ENCODE measurements around the gene EYS.

The EYS gene

DNA sequence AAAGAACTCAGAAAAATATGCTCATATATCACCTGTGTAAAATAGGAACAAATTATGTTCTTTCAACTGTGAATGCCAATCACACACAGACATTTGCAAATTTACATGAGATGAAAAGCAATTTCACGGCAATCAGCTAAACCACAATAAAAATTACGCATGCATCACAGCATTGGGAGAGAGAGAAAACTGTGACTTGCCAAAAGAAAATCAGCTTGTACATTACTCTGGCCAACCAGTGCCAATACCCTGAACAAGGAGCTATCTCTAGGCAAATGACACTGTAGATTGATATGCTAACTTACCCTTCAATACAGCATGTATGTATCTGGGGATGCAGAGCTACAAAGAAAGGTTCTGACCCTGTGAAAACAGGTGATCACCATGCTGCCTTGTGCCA, 515.6 kb downstream of the EYS start:
- DNase-seq: no peak

DNA sequence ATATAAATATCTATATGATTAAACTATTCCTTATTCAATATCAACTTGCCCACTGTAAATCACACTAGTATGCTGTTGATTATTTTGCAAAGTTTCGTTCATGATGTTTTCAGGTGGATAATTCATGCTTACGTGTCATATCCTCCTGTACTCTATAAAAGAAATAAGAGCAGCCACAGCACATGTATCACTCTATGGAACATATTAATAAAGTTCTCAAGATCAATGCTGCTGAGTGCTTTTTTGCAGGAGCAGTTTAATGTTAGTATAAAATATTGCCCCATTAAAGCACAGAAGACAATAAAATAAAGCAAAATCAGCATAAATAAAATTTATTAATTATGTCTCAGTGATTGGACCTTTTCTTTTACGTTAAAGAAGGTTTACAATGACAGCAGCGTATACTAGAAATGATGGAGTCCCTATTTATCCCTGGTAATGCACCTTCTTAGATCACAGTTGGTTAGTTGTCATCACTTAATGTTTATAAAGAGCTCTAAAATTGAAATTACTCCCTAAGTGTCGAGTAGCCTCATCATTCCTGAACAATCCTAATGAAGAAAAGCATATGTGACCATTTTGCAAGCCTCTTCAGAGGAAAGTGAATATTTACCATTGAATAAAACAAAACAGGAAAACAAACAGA, 517.7 kb downstream of the EYS start:
- DNase-seq: no peak

DNA sequence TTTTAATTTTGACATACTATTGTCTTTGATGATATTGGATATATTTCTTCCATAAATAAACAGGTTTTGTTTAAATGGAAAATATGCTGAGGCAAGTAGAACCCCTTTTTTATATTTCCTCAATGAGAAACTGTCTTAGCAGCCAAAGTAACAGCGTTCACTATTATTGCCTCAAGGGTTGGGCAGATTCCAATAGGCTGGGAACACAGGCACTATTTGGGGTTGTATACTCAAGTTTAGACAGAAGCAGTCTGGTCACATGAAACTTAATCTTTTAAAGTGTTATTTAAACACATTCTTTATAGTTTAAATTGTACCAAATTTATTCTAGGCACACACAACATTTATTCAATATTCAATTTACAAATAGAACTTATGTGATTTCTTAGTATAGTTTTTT, 520.2 kb downstream of the EYS start:
- no peak for DNase-seq

DNA sequence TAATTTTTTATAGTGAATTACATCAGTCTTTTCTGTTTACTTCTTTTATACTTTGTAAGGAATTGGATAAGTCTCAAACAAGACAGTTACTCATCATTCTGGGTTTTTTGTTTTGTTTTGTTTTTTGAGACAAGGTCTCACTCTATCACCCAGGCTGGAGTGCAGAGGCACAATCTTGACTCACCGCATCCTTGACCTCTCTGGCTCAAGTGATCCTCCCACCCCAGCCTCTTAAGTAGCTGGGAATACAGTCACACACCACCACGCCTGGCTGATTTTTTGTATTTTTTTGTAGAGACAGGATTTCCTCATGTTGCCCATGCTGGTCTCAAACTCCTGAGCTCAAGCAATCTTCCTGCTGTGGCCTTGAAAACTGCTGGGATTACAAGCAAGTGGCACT, 524.3 kb downstream of the EYS start:
- no peak for DNase-seq

DNA sequence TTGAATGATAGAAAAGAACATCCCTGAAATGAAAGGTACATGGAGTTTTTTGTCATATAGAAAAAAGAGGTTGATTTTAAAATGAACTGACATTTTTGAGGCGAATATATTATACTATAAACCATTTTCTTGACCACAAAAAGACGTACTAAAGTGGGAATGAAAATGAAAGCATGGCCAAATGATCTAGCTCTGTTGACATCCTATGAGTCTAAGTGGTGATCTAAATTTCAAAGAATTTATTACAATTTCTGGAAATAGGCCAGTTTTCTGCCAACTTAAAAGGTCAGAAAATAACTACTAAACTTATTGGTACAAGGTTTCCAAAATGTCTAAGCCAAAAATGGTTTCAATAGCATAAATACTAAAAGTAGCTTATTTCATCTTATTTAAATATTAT, 536.8 kb downstream of the EYS start:
- no peak for DNase-seq

DNA sequence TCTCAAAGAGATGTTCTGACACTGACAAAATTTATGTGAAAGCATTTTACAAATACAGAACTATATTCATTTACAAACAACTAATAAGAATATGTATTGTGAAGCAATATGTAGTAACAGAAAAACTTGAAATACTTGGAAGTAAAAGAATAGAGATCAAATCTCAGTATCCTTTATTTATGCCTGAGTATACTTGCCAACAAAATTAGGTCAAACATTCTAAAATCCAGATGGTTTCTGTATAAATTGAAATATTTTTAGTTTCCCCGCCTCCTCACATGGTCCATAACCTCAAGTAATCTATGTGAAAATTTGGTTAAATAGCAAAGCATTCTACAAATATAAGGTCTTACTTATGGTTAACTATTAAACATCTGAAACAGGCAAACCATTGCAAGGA, 545.4 kb downstream of the EYS start:
- DNase-seq: no peak

DNA sequence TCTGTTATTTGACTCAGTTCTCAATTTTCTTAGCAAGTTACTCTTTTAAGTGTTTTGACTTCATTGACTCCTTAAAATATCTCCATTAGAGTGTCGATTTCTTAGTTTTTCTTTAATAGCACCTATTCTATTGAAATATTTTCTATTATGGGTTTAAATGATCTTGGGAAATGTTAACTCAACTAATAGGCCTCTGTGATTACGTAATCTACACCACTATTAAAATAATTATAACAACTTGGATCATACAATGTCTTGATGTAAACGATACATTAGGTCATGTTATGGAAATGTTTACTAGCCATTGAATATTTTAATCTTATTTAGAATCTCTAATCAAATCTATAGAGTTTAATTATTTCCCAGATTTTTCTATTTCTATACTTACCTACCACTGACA, 550.0 kb downstream of the EYS start:
- DNase-seq: no peak

DNA sequence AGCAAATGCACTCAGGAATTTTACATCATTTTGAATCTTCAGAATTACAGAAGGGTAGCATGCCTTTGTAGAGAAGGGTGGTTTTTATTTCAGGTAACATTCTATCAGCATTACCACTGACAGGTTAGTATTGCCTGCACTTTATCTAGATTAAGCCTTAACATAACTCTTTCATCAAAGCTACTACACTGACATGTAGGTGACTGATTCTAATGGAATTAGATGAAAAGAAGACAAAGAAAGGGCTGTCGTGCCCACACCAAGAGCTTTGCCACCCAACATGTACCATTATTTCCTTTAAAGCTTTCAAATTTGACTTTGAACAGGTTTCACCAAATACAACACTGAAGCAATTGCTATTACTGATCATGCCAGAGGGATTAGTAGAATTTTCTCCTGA, 551.9 kb downstream of the EYS start:
- no peak for DNase-seq

DNA sequence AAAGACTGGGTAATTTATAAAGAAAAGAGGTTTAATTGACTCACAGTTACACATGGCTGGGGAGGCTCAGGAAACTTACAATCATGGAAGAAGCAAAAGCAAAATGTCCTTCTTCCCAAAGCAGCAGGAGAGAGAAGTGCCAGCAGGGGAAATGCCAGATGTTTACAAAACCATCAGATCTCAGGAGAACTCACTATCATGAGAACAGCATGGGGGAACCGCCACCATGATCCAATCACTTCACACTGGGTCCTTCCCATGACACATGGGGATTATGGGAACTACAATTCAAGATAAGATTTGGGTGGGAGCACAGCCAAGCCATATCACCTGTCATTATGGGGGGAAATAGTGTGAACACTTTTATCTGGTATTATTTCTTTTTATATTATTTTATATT, 557.2 kb downstream of the EYS start:
- DNase-seq: no peak

DNA sequence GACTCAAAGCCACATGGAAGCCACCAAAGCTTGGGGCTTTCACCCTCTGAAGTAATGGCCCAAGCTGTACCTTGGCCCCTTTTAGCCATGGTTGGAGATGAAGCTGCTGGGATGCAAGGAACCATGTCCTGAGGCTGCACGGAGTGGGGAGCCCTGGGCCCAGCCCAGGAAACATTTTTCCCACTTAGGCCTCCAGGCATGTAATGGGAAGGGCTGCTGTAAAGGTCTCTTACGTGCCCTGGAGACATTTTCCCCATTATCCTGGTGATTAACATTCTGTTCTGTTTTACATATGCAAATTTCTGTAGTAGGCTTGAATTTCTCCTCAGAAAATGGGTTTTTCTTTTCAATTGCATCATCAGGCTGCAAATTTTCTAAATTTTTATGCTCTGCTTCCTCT, 558.2 kb downstream of the EYS start:
- DNase-seq: no peak

DNA sequence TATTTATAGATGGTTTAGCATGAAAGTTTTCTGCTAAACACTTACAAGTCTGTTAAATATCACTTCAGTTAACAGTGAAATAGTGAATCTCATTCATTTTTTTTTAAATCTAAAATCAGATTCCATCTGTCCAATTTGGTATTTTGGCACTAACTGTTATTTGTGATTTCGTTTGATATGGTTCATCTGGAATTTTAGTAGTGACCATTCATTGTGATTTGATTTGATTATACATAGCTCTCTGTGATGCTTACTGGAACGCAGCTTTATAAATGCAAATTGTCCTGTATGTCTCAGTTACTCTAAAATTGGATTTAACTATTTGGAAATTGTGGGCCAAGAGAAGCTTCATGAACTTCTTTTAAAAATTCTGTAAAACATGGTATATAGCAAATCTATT, 571.5 kb downstream of the EYS start:
- no peak for DNase-seq

DNA sequence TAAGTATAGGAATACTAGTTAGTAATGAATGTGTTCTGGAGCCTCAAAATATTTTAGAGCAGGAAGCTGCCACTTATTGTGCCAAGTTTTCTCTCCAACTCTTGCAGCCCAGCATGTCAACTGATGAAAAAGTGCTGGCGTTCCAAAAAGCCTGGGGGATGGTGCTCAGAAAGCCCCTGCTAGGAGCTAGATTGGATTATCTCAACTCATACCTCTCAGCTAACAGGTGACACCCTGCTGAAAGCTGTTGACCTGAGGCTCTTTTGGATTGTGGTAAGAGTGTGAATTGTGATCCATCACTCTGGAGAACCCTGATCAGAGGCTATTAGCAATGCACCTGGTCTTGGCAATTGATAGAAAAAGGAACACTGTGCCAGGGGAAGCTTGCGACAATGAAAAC, 580.4 kb downstream of the EYS start:
- DNase-seq: peak; percentile 16 to 19

DNA sequence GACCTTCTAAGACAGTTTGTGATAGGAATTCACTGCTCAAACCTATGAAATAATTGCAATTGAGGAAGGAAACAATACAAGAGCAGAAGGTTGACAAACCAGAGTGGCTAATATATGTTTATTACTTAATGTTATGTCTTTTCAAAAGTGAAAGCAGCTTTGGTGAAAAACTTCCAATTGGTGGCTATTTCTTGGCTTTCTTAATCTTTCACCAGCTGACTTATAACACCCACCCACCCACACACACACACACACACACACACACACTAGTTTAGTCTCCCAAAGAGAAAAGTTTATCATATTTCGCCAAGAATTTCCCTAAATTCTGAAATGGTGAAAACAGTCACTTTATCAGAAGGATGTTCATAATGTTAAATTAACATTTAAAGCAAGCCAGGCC, 583.5 kb downstream of the EYS start:
- no peak for DNase-seq

DNA sequence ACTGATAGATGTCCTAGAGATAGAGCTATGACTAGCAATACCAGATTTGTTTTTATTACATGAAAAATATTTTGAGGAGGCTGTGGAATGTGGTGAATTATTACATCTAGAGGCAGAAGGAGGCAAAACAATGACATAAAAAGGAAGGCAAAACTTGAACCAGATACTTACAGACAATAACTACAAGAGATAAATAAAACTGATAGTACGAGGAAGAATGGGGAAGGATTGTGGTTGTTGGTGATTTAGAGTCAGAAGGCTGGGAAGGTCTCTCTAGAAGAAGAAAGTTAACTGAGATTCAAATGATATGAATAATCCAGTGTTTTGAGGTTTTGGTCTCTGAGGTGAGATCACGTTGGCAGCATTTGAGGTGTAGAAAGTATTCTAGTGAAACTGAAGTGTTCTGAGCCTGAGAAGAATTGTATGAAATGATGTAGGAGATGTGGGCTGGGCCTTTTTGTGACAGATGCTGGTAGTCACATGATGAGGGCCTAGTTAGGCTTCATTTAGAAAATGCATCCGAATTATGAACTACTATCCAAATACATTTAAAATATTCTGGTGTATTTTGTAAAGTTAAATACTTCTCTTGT, 589.1 kb downstream of the EYS start:
- no peak for DNase-seq

DNA sequence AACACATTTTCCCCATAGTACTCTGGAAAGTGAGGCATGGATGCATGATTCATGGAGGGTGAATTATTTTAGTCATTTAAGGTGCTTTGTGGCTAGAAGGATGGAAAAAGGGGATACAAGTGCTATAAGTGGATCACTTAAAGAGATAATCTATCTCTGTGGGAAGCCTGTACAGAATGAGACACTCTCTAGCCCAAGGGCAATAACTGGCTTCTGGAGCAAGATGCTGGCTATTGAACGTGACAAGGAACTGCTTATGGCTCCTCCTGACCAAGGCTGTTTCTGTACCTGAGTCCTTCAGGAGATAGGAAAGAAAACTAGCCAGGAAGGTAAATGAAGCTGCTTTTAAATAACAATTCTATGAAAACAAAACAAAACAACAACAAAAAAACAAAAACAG, 590.7 kb downstream of the EYS start:
- no peak for DNase-seq

DNA sequence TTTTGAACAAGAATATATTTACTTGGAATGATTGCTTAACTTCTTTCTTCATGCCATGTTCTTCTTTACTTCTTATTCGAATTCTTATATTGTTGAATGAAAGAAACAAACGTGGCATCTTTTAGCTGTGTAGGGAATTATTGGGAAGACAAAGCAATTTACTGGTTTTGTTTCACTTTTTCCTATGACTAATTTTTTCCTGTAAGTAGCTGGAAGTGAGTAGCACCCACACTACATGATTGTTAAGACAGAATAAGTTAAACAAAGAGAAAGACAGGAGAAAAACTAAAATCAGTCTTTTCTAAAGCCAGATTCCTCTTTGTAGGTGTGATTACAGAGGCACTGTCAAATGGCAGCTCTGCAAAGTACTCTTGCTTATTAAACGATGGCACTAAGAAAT, 593.4 kb downstream of the EYS start:
- no peak for DNase-seq

DNA sequence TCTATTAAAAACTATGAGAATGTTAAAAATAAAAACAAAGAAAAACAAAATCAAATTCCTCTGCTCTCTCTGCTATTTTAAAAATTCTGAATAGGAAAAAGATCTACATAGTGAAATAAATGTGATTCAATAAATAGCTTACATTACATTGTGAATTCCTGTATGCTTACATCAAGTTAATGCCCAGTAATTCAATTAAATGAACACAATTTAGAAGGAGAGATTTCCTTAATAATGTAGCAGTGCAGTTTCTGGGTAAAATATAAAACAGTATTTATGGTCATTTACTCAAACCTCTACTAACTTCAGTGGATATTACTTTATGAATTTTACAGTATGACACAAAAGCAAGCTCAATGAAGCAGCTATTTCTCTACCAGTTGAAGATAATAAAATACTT, 594.6 kb downstream of the EYS start:
- no peak for DNase-seq

DNA sequence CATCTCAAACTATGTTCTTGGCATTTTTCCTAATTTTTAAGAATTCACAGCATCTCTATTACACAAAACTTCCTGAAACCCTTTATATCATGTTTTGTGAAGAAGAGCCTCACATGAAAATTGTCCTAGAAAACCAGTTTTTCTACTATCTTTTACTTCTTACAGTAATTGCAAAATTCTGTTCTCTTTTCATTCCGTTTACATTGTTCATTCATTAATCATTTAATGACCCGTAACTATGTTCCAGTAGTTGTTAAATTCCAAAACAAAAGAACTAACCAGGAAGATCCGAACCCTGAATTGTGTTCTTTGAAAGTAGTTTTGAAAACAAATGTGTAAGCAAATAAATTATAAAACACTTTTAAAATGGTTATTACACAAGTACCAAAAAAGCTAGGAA, 597.0 kb downstream of the EYS start:
- no peak for DNase-seq

DNA sequence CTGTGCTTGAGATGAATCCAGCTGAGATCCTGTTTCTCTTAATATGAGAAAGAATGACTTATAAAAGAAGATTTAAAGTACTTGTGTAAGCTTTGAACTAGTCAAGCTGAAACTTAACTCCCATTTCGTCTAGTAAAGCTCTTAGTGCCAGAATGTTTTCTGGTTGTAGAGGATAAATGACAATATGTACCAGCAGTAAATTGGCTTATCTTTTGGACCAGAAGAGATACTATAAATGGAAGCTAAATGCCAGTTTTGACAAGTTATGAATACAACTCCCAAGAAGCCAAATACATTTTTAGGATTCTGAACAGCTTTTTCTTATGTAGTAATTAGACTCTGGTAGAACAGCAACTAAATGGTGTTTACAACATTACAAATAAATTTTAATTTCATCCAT, 608.7 kb downstream of the EYS start:
- no peak for DNase-seq

DNA sequence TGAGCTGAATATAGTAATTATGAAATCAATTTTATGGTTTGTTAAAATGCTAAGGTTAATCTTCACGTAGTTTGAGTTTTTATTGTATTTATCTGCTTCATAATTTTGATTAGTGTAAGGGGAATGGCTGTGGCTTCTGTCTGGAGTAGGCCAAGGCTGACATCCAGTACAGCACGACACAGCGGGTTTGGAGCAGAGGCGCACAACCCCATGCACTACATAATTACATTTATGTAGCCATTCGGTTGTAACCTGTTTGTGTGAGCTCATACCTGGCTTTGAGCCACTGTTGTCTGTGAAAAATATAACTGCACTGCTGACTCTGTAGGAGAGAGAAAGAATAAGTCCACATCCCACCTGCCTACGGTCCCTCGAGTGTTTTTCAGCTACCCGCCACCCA, 615.5 kb downstream of the EYS start:
- no peak for DNase-seq

DNA sequence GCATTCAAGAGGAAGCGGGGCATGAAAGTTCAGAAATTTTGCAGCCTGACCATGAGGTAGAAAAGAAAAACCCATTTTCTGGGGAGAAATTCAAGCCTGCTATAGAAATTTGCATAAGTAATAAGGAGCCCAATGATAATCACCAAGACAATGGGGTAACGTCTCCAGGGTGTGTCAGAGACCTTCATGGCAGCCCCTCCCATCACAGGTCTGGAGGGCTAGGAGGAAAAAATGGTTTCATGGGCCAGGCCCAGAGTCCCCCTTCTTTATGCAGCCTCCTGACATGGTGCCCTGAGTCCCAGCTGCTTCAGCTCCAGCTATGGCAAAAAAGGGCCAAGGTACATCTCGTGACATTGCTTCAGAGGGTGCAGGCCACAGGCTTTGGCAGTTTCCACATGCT, 618.5 kb downstream of the EYS start:
- DNase-seq: no peak

DNA sequence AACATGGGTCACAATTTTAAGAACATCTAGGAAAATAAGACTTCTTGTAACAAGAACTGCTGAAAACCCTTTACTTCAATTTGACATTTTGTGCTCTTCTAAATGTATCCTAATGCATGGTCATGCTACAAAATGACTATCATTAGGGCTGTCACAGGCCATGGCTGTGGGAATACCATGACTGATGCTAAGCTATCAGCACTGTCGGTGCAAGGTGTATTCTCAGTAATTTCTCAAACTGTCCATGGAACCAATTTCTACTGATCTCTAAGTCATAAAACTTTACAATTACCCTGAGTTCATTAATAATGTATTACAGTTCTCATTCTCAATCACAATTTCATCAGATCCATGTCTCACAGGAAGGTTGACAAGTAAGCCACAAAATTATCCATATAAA, 625.3 kb downstream of the EYS start:
- no peak for DNase-seq

DNA sequence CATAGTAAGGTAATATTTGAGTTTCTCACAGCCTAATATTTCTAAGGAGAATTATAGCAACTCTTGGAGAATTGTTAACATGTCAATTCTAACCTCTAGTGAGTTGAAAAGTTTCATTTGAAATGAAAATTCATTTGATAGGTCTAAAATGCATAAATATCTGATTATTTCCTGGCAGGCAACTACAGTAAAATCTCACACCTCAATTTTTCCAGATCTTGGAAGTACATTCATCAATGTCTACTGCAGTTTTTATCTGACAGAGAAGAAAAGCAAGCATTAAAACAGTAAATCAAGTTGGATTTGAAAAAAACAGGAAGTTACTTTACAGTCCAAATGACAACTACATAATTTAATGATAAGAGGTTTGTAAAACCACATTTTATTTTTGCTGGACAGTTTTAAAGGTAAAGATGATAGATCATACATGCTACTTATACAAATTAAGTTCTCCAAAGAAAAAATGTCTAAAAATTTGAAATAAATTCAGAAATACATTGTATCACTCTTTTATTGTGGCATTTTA, 631.3 kb downstream of the EYS start:
- no peak for DNase-seq

DNA sequence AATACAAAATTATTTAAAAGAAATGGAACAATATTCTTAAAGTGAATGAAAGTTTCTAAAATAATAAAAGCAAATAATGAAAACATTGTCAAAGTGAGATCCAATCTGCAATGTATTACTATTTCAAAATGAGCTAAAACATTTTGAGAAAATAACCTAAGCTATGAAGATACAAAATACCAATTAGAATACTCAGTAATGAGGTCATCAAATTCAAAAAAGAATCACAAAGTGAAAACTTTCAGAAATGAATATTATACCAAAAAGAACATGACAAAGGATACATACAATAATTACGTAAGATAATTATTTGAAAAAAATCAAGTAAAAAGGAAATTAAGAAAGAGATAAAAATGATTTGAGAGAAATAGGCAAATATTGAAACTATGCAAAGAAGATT, 634.5 kb downstream of the EYS start:
- DNase-seq: no peak

DNA sequence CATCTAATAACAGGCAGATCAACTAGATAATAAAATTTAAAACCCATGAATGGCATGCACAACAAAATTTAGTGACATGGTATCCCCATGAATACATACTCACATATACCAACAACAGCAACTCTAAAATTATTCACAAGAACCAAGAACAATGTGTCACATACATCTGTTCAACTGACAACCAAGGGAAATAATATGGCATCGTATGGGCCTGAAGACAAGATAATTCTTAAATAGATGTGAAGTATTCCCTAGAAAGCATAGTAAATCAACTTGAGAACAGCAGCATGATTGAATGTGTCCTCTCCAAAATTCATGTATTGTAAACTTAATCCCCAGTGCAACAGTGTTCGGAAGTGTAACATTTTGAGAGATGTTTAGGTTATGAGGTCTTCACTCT, 635.5 kb downstream of the EYS start:
- no peak for DNase-seq
